ENCODE data around the gene GRID2.

Gene GRID2

DNA sequence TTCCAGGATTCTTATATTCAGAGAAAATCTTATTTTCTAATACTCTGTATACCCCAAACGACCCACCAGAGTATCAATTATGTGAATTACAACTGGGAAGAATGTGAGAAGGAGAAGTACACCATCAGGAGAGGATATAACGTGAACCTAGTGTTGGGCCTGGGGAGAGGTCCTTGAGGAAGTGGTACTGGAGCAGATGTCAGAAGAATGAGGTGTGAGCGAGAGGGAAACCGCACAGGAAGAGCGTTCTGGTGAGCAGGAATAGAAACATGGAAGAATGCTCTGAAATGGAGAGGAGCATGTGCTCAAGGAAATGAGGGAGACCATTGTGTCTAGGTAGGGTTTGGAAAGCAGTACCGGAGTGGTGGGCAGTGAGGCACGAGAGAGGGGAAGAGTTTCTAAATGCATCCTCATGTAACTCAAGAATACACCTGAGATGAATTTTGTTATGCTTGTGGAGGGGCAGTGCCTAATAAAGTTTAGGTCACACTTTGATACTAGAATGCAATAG is 151.6 kb downstream of the GRID2 start:
- no peak overlapping the region for H3K4me3 ChIP-seq
- no peaks in the 10 kb centered on the region for H3K4me1 ChIP-seq
- H3K9me3 ChIP-seq: no peaks in the 10 kb centered on the region
- no peaks in the 10 kb centered on the region for H4K20me1 ChIP-seq
- H3K27me3 ChIP-seq: no peaks in the 10 kb centered on the region
- no peak overlapping the region for H3K27ac ChIP-seq
- H3K9ac ChIP-seq: no peak overlapping the region
- no peak overlapping the region for H3K4me2 ChIP-seq
- TF ChIP-seq Cebpa-rat (IDR thresholded peaks at IDR 0.05): no peak
- H3K36me3 ChIP-seq: no peaks in the 10 kb centered on the region

DNA sequence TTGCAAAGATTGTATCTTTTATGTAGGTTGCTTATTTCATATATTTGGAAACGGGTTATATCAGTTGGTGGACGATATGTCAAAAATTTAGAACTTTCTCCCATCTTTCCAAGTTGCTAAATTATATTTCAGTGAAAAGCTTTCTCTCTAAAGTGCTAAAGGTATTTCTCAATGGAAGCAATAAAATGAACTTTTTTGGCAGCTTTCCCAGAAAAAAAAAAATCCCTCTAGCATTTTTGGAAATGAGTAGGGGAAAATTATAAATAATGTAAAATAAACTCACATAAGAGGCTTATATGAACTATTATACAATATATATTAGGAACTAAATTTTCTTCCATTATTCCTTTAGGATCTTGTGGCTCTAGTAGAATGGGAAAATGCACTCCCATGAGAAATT is 152.2 kb downstream of the GRID2 start:
- no peak overlapping the region for H3K4me3 ChIP-seq
- H4K20me1 ChIP-seq: no peaks in the 10 kb centered on the region
- no peaks in the 10 kb centered on the region for H3K9me3 ChIP-seq
- no peaks in the 10 kb centered on the region for H3K27me3 ChIP-seq
- no peaks in the 10 kb centered on the region for H3K4me1 ChIP-seq
- no peak for TF ChIP-seq Cebpa-rat (IDR thresholded peaks at IDR 0.05)
- no peak overlapping the region for H3K9ac ChIP-seq
- H3K27ac ChIP-seq: no peak overlapping the region
- no peak overlapping the region for H3K4me2 ChIP-seq
- H3K36me3 ChIP-seq: no peaks in the 10 kb centered on the region

- no peak for TF ChIP-seq Cebpa-rat (IDR thresholded peaks at IDR 0.05)
- no peak overlapping the region for H3K4me2 ChIP-seq
- no peak overlapping the region for H3K27ac ChIP-seq
- no peak overlapping the region for H3K4me3 ChIP-seq
- peaks cover 5% of the 10 kb centered on the region; the same call in 1 of the 2 replicates for H3K4me1 ChIP-seq
- no peaks in the 10 kb centered on the region for H4K20me1 ChIP-seq
- no peaks in the 10 kb centered on the region for H3K27me3 ChIP-seq
- no peaks in the 10 kb centered on the region for H3K9me3 ChIP-seq
- no peaks in the 10 kb centered on the region for H3K36me3 ChIP-seq
- no peak overlapping the region for H3K9ac ChIP-seq
Observed at GRCh38 chr4:92461732-92462131, 158.0 kb downstream of the GRID2 start.

GRCh38 chr4:92477298-92477697 is 173.5 kb downstream of the GRID2 start:
- no peaks in the 10 kb centered on the region for H3K4me1 ChIP-seq
- no peak for TF ChIP-seq Cebpa-rat (IDR thresholded peaks at IDR 0.05)
- H3K9me3 ChIP-seq: no peaks in the 10 kb centered on the region
- H3K27ac ChIP-seq: no peak overlapping the region
- no peaks in the 10 kb centered on the region for H3K36me3 ChIP-seq
- no peak overlapping the region for H3K4me3 ChIP-seq
- H3K9ac ChIP-seq: no peak overlapping the region
- H4K20me1 ChIP-seq: no peaks in the 10 kb centered on the region
- no peak overlapping the region for H3K4me2 ChIP-seq
- H3K27me3 ChIP-seq: no peaks in the 10 kb centered on the region

DNA sequence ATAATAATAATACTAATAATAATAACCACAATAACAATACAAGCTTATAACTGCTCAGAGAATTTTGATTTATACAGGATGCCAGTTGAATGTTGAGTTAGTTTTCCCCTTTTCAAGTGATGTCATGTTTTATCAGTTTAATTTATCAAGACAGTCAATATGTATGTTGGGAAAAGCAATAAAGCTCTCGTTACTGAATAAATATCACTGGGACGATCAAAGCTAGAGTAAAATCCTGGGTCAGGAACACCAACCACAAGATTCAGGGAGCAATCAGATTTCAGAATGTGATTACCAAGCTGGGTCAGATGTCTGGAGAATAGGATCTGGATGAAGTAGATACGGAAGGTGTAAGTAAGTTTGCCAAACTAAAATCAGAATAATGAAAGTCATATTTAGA is 179.6 kb downstream of the GRID2 start:
- no peaks in the 10 kb centered on the region for H3K27me3 ChIP-seq

DNA sequence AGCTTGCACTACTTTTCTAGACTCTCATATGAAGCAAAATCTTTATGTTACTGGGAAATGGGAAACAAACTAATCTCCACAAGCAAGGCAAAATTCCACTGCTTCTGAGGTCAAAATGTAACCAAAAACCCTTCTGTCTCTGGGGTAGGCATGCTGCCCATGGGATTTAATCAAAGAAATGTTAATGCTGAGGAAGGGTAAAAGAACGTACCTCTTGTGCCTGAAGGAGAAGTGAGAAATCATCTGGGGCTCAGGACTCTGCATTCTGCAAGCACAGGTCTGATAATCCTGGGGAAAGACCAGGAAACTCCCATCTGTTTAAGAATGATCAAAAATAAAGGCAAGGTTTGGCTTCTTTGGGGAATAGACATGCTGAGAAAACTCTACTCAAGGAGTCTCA is 184.7 kb downstream of the GRID2 start:
- H3K4me2 ChIP-seq: no peak overlapping the region
- H3K4me3 ChIP-seq: no peak overlapping the region

More for the DNA sequence above, 179.6 kb downstream of the GRID2 start:
- Histone ChIP-seq H3K27ac (no peak overlapping the region), H3K4me1 (no peaks in the 10 kb centered on the region), H4K20me1 (no peaks in the 10 kb centered on the region), H3K9me3 (no peaks in the 10 kb centered on the region), H3K36me3 (no peaks in the 10 kb centered on the region), H3K4me3 (no peak overlapping the region), H3K4me2 (no peak overlapping the region), H3K9ac (no peak overlapping the region)
- no peak for TF ChIP-seq Cebpa-rat (IDR thresholded peaks at IDR 0.05)

GRCh38 chr4:92497141-92497540 is 193.4 kb downstream of the GRID2 start:
- no peak for TF ChIP-seq Cebpa-rat (IDR thresholded peaks at IDR 0.05)
- Histone ChIP-seq H3K4me2 (no peak overlapping the region), H3K27ac (no peak overlapping the region), H3K36me3 (no peaks in the 10 kb centered on the region), H3K4me1 (no peaks in the 10 kb centered on the region), H3K27me3 (no peaks in the 10 kb centered on the region), H3K9ac (no peak overlapping the region), H3K9me3 (no peaks in the 10 kb centered on the region), H3K4me3 (no peak overlapping the region), H4K20me1 (no peaks in the 10 kb centered on the region)

More for the DNA sequence above, 184.7 kb downstream of the GRID2 start:
- Histone ChIP-seq H3K27me3 (no peaks in the 10 kb centered on the region), H3K4me1 (no peaks in the 10 kb centered on the region), H3K36me3 (no peaks in the 10 kb centered on the region), H3K27ac (no peak overlapping the region), H3K9me3 (no peaks in the 10 kb centered on the region), H3K9ac (no peak overlapping the region), H4K20me1 (no peaks in the 10 kb centered on the region)
- TF ChIP-seq Cebpa-rat (IDR thresholded peaks at IDR 0.05): no peak

DNA sequence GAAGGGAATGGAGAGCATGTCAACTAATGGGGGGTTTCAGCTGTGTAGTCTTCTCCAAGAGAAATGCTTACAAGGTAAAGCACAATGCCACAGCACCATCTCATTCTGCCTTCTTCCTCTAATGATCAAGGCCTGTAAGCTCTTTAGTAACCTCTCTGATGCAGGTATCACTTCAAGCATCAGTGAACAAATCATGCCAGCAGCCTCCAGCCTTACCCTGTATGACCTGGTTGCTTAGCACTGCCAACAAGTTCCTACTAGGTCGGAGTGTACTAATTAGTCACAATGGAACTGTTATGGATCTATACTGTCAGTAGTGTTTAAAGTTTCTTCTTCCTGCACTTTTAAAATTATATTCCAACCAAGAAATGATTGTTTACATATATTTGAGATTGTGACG is 197.7 kb downstream of the GRID2 start:
- Histone ChIP-seq H4K20me1 (no peaks in the 10 kb centered on the region), H3K36me3 (no peaks in the 10 kb centered on the region), H3K9me3 (no peaks in the 10 kb centered on the region), H3K4me2 (no peak overlapping the region), H3K4me3 (no peak overlapping the region), H3K27ac (no peak overlapping the region), H3K4me1 (no peaks in the 10 kb centered on the region), H3K27me3 (no peaks in the 10 kb centered on the region), H3K9ac (no peak overlapping the region)
- TF ChIP-seq Cebpa-rat (IDR thresholded peaks at IDR 0.05): no peak

DNA sequence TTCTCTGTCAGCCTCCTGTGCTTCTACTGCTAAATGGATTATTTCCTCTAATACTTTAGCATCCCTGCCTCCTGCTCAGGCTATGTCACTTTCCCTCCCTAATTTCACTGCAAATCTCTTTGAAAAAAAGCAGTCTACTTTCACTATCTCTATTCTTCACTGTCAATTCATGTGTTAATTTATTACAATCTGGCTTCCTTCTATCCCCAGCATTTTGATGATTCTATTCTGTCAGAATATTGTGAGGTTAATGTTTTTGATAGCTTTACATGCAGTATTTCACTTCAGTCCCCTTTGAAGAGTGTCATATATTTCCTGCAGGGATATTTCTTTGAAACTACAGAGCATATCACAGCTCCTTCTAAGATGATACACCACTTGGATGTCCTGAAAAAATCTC is 203.2 kb downstream of the GRID2 start:
- Histone ChIP-seq H3K36me3 (no peaks in the 10 kb centered on the region), H3K4me1 (no peaks in the 10 kb centered on the region), H3K4me3 (no peak overlapping the region), H3K9me3 (no peaks in the 10 kb centered on the region), H3K9ac (no peak overlapping the region), H3K4me2 (no peak overlapping the region), H3K27me3 (no peaks in the 10 kb centered on the region), H4K20me1 (no peaks in the 10 kb centered on the region), H3K27ac (no peak overlapping the region)
- TF ChIP-seq Cebpa-rat (IDR thresholded peaks at IDR 0.05): no peak

GRCh38 chr4:92514627-92515026 is 210.9 kb downstream of the GRID2 start:
- Histone ChIP-seq H3K36me3 (no peaks in the 10 kb centered on the region), H3K4me3 (no peak overlapping the region), H3K9me3 (no peaks in the 10 kb centered on the region), H3K27me3 (no peaks in the 10 kb centered on the region), H3K27ac (no peak overlapping the region), H3K9ac (no peak overlapping the region), H3K4me1 (no peaks in the 10 kb centered on the region), H4K20me1 (no peaks in the 10 kb centered on the region), H3K4me2 (no peak overlapping the region)
- TF ChIP-seq Cebpa-rat (IDR thresholded peaks at IDR 0.05): no peak

DNA sequence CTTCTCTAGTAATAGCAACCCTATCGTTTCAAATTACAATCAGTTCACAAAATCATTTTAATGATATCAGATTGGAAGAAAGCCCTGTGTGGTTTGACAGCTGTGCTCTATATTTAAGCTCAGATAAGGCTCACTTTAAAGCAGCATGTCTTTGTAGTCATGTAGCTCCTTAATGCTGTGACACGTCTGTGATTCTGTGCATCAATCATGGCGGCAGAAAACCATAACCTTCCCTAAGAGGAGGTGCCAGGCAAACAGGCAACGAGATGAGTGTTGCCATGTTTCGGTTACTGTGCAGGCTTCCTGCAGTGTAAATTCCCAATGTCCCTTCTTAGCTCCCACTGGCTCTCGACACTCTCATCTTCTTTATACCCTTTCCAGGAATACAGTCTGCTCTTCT is 212.7 kb downstream of the GRID2 start:
- H3K9me3 ChIP-seq: no peaks in the 10 kb centered on the region
- no peak for TF ChIP-seq Cebpa-rat (IDR thresholded peaks at IDR 0.05)
- no peaks in the 10 kb centered on the region for H3K36me3 ChIP-seq
- no peak overlapping the region for H3K27ac ChIP-seq
- H3K9ac ChIP-seq: no peak overlapping the region
- H3K4me2 ChIP-seq: no peak overlapping the region
- no peaks in the 10 kb centered on the region for H4K20me1 ChIP-seq
- H3K4me1 ChIP-seq: no peaks in the 10 kb centered on the region
- H3K27me3 ChIP-seq: no peaks in the 10 kb centered on the region
- H3K4me3 ChIP-seq: no peak overlapping the region

All from BLaER1 (cell line).